DND-41 (cell line): ENCODE measurements around the gene ZNF217.
A peak's percentile ranks its signal among the peaks of the same experiment; 100 is the strongest.
"Not testable (repeated sequence)": the region's sequence is repeated elsewhere in the genome, so short reads cannot be mapped to it uniquely, and the experiment has no call there.

ENCODE experiments used
- ATAC-seq: fragments of 200-7000 bp; cut with Tn5 transposase; 3 replicates; pipeline ENCODE4 v1.9.1; 2021; ENCODE audit warnings: low read depth; ENCODE audit not compliant: insufficient read depth
- DNase-seq: peaks from one replicate; pipeline ENCODE4 v3.0.0-alpha.2; 2020
- H2AFZ ChIP-seq: 2 replicates; pipeline ENCODE4 v1.6.0; 2012; ENCODE audit warnings: low read depth, low read length
- H3K27ac ChIP-seq: 2 replicates; pipeline ENCODE4 v1.5.1; 2012; ENCODE audit warnings: low read length, inconsistent platforms
- H3K27me3 ChIP-seq: fragments of 200-600 bp; sonication (generic); 2 replicates; pipeline ENCODE4 v1.6.0; 2012; ENCODE audit warnings: low read length, mild to moderate bottlenecking, inconsistent platforms; ENCODE audit not compliant: insufficient read depth, poor library complexity
- H3K36me3 ChIP-seq: 2 replicates; pipeline ENCODE4 v1.5.1; 2012; ENCODE audit warnings: low read length, inconsistent platforms; ENCODE audit not compliant: insufficient read depth
- H3K4me1 ChIP-seq: 2 replicates; pipeline ENCODE4 v1.5.1; 2012; ENCODE audit warnings: mild to moderate bottlenecking, low read length; ENCODE audit not compliant: insufficient read depth
- H3K4me2 ChIP-seq: 2 replicates; pipeline ENCODE4 v1.6.0; 2012; ENCODE audit warnings: mild to moderate bottlenecking, moderate library complexity, low read length, inconsistent platforms; ENCODE audit not compliant: insufficient read depth
- H3K4me3 ChIP-seq, 2 experiments: fragments of 200-600 bp in 1 of 2; shearing (Covaris generic) in 1 of 2; 2 replicates each; pipeline ENCODE4 v1.5.1; 2012 to 2016; ENCODE audit warnings: inconsistent platforms in 2 of 2, low read length in 2 of 2, mild to moderate bottlenecking in 2 of 2, low read depth in 1 of 2, moderate library complexity in 1 of 2
- H3K79me2 ChIP-seq: 2 replicates; pipeline ENCODE4 v1.6.0; 2012; ENCODE audit warnings: low read length, inconsistent platforms; ENCODE audit not compliant: insufficient read depth
- H3K9ac ChIP-seq: 2 replicates; pipeline ENCODE4 v1.6.0; 2012; ENCODE audit warnings: low read depth, mild to moderate bottlenecking, inconsistent platforms, low read length, moderate library complexity
- H3K9me3 ChIP-seq: 2 replicates; pipeline ENCODE4 v1.5.1; 2012; ENCODE audit warnings: low read length, moderate library complexity, mild to moderate bottlenecking, inconsistent platforms; ENCODE audit not compliant: insufficient read depth, severe bottlenecking
- H4K20me1 ChIP-seq: 2 replicates; pipeline ENCODE4 v1.6.0; 2012; ENCODE audit warnings: low read length; ENCODE audit not compliant: insufficient read depth
- EZH2 ChIP-seq: IDR thresholded peaks from 3 replicates; pipeline ENCODE4 v1.6.1; 2012; ENCODE audit warnings: borderline replicate concordance, low read depth, mild to moderate bottlenecking, moderate library complexity, low read length, inconsistent platforms; ENCODE audit not compliant: severe bottlenecking
- TF ChIP-seq, protein P1 (sequence below): IDR thresholded peaks from 2 replicates; pipeline ENCODE4 v1.5.1; 2012; ENCODE audit warnings: borderline replicate concordance, low read length, moderate library complexity, mild to moderate bottlenecking; ENCODE audit not compliant: poor library complexity, severe bottlenecking; ENCODE audit errors: extremely low read depth

ZNF217 gene

DNA sequence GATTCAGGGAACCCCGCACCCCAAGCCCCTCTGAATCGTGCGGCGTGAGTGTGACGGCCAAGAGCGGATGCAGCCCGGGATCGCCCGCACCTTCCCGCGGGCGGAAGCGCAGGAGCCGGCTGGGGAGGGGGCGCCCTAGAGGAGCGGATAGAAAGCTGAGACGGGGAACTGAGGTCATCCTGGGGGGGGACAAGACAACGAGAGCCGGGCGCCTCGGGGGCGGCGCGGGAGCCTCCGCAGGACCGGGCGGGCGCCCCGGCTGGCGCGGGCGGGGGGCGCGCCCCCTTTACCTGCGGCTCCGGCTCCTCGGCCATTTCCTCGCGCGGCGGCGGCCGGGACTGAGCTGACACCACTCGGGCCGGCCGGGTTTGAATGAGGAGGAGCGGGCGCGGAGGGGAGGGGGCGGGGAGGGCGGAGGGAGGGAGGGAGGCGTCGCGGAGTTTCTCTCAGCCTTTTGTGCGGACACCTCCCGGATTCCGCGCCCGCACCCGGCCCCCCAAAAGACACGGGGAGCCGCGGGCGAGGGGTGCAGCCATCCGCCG is at the start of gene ZNF217:
TSS of gene ZNF217 (minus strand) at position 374 of the 542 bp plus-strand sequence. CDS start 11,013 bp downstream, outside the sequence.
- peak within 1 kb of the TSS; percentile 98 for H3K27ac ChIP-seq
- peak; percentile 81 for DNase-seq
- H3K36me3 ChIP-seq, H3K9me3 ChIP-seq, H4K20me1 ChIP-seq, H3K27me3 ChIP-seq: not testable (repeated sequence)
- peak within 1 kb of the TSS; percentile 85 for H3K4me2 ChIP-seq
- H2AFZ ChIP-seq, result peak within 1 kb of the TSS; percentile 65
- TF ChIP-seq, protein P1, sequence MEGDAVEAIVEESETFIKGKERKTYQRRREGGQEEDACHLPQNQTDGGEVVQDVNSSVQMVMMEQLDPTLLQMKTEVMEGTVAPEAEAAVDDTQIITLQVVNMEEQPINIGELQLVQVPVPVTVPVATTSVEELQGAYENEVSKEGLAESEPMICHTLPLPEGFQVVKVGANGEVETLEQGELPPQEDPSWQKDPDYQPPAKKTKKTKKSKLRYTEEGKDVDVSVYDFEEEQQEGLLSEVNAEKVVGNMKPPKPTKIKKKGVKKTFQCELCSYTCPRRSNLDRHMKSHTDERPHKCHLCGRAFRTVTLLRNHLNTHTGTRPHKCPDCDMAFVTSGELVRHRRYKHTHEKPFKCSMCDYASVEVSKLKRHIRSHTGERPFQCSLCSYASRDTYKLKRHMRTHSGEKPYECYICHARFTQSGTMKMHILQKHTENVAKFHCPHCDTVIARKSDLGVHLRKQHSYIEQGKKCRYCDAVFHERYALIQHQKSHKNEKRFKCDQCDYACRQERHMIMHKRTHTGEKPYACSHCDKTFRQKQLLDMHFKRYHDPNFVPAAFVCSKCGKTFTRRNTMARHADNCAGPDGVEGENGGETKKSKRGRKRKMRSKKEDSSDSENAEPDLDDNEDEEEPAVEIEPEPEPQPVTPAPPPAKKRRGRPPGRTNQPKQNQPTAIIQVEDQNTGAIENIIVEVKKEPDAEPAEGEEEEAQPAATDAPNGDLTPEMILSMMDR, result peak; percentile 32
- peak within 1 kb of the TSS; percentile 99 for H3K9ac ChIP-seq
- peaks cover 40% of the 10 kb centered on the region for H3K4me1 ChIP-seq
- peaks cover 50% of the 10 kb centered on the region for H3K79me2 ChIP-seq
- peak within 1 kb of the TSS; percentile 80 to 87 for H3K4me3 ChIP-seq
- ATAC-seq, result peak; percentile 46

DNA sequence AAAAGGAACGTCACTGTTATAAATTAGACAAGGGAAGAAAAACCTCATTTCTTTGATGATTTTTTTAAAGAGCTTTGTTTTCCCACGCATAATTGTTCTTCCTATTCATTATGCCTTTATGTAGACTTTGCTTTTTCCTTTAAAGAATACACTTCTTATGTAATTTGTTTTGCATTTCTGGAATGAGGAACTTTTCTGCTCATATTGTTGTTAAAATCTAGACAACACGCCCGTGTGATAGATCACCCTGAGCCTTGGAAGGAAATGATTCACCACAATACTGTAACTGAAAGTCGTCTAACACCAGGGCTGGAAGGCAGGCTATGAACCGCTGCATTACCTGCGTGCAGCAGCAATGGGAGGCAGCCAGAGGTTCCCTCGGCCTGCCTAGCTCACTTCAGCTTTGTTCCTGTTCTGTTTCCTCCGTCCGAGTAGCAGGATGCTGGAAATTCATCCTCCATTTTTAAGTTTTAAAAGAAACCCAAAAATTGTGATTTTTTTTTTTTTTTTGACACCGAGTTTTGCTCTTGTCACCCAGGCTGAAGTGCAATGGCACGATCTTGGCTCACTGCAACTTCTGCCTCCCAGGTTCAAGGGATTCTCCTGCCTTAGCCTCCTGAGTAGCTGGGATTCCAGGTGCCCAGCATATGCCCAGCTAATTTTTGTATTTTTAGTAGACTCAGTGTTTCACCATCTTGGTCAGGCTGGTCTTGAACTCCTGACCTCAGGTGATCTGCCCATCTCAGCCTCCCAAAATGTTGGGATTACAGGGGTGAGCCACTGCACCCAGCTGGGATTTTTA is 49.6 kb upstream of the ZNF217 start:
- peak overlapping the region; percentile 28 for H2AFZ ChIP-seq
- peaks cover 33% of the 10 kb centered on the region for H3K4me1 ChIP-seq
- no peaks in the 10 kb centered on the region for H3K27me3 ChIP-seq
- peak overlapping the region in 1 of 2 experiments; percentile 26; a peak in 2 of 4 replicates for H3K4me3 ChIP-seq
- H3K9me3 ChIP-seq, result no peaks in the 10 kb centered on the region
- no peak for TF ChIP-seq EZH2
- TF ChIP-seq, protein P1, result peak; percentile 51
- H4K20me1 ChIP-seq, result no peaks in the 10 kb centered on the region
- peak overlapping the region; percentile 57 for H3K9ac ChIP-seq
- H3K4me2 ChIP-seq, result peak overlapping the region; percentile 51
- no peaks in the 10 kb centered on the region for H3K36me3 ChIP-seq
- peak; percentile 86 for DNase-seq
- H3K79me2 ChIP-seq, result no peaks in the 10 kb centered on the region
- peak overlapping the region; percentile 92 for H3K27ac ChIP-seq
- peak; percentile 90 for ATAC-seq

DNA sequence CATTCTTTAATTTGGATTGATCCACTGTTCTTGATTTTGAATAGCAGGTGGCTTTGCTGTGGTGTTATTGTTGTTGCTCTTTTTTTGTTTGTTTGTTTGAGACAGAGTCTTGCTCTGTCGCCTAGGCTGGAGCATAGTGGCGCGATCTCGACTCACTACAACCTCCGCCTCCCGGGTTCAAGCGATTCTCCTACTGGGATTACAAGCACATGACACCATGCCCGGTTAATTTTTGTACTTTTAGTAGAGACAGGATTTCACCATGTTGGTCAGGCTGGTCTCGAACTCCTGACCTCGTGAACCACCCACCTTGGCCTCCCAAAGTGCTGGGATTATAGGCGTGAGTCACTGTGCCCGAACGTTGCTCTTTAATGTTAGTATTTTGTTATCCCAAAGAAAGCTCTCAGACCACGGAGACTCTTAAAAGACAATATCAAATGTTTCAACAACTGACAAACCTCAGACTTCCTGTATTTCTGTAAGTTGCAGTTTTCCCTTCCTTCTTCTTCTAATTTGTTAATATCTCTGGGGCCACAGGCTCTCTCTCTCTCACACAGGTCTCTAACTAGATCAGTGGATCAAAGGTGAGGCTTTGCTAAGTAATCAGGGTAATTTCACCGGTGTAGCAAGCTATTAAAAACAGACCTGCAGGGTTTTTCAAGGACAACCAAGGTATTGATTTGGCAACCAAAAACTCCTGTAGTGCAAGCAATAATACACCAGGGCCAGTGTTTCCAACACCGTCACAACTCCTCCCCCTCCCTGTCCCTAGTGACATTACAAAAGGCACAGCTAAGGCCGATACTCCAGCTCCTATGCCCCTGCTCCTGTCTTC is 48.8 kb upstream of the ZNF217 start:
- DNase-seq (peak; percentile 84), ATAC-seq (peak; percentile 86)
- Histone ChIP-seq H2AFZ (peak overlapping the region; percentile 46), H3K4me2 (peak overlapping the region; percentile 51), H3K27me3 (no peaks in the 10 kb centered on the region), H3K9ac (peak overlapping the region; percentile 57), H3K27ac (peak overlapping the region; percentile 92), H3K36me3 (no peaks in the 10 kb centered on the region), H4K20me1 (no peaks in the 10 kb centered on the region), H3K79me2 (no peaks in the 10 kb centered on the region), H3K4me1 (peaks cover 33% of the 10 kb centered on the region), H3K4me3 (peak overlapping the region in 1 of 2 experiments; percentile 26; a peak in 2 of 4 replicates), H3K9me3 (no peaks in the 10 kb centered on the region)
- no peak for TF ChIP-seq EZH2
- TF ChIP-seq, protein P1, result peak; percentile 39
